ENCODE results near the gene DYDC1.
"Not testable (repeated sequence)": the region's sequence is repeated elsewhere in the genome, so short reads cannot be mapped to it uniquely, and the experiment has no call there.

Gene DYDC1

GRCh38 chr10:80344276-80344675, 12.3 kb downstream of the DYDC1 start:
- DNase-seq (ENCODE audit: low read depth), result no peak

GRCh38 chr10:80333983-80334382, 22.6 kb downstream of the DYDC1 start:
- no peak for DNase-seq (ENCODE audit: low read depth)

- no peak for DNase-seq (ENCODE audit: low read depth)
These were observed 31.6 kb downstream of the DYDC1 start for GRCh38 chr10:80324891-80325364.

- peak; percentile 55 for DNase-seq (ENCODE audit: low read depth)
These were observed 32.5 kb downstream of the DYDC1 start for GRCh38 chr10:80324086-80324485.

GRCh38 chr10:80323311-80323710, 33.2 kb downstream of the DYDC1 start:
- no peak for DNase-seq (ENCODE audit: low read depth)

- no peak for DNase-seq (ENCODE audit: low read depth)
These were observed 33.8 kb downstream of the DYDC1 start for GRCh38 chr10:80322711-80323110.

- no peak for DNase-seq (ENCODE audit: low read depth)
These were observed 34.4 kb downstream of the DYDC1 start for GRCh38 chr10:80322158-80322557.

GRCh38 chr10:80321183-80321582, 35.4 kb downstream of the DYDC1 start:
- no peak for DNase-seq (ENCODE audit: low read depth)

GRCh38 chr10:80320377-80320776, 36.2 kb downstream of the DYDC1 start:
- no peak for DNase-seq (ENCODE audit: low read depth)

GRCh38 chr10:80319725-80320290, 36.7 kb downstream of the DYDC1 start:
- no peak for DNase-seq (ENCODE audit: low read depth)

- DNase-seq (ENCODE audit: low read depth), result no peak
These were observed 37.2 kb downstream of the DYDC1 start for GRCh38 chr10:80319318-80319717.

- DNase-seq (ENCODE audit: low read depth), result no peak
These were observed 37.8 kb downstream of the DYDC1 start for GRCh38 chr10:80318742-80319141.

- DNase-seq (ENCODE audit: low read depth), result no peak
These were observed 41.2 kb downstream of the DYDC1 start for GRCh38 chr10:80315391-80315790.

- no peak for DNase-seq (ENCODE audit: low read depth)
These were observed 43.0 kb downstream of the DYDC1 start for GRCh38 chr10:80313523-80313922.

- not testable (repeated sequence) for DNase-seq (ENCODE audit: low read depth)
These were observed 50.6 kb downstream of the DYDC1 start for GRCh38 chr10:80305989-80306388.

GRCh38 chr10:80296942-80297341, 59.6 kb downstream of the DYDC1 start:
- DNase-seq (ENCODE audit: low read depth), result no peak

- DNase-seq (ENCODE audit: low read depth), result no peak
These were observed 63.8 kb downstream of the DYDC1 start for GRCh38 chr10:80292607-80293239.

- no peak for DNase-seq (ENCODE audit: low read depth)
These were observed 65.9 kb downstream of the DYDC1 start for GRCh38 chr10:80290474-80291220.

- peak; percentile 17 for DNase-seq (ENCODE audit: low read depth)
These were observed 66.9 kb downstream of the DYDC1 start, which contains the start of gene MAT1A for GRCh38 chr10:80289451-80290287. MAT1A (minus strand) TSS chr10:80289658; CDS start chr10:80289423, 235 bp downstream.

- DNase-seq (ENCODE audit: low read depth), result no peak
These were observed 67.7 kb downstream of the DYDC1 start for GRCh38 chr10:80288849-80289248.
